HG02973 (cell line): ENCODE results near the gene NXNL2.

ENCODE experiments used
- ATAC-seq: cut with Tn5 transposase; IDR thresholded peaks from one replicate; pipeline ENCODE4 v1.9.1; 2021; ENCODE audit warnings: moderate library complexity; ENCODE audit not compliant: unreplicated experiment

Gene NXNL2

GRCh38 chr9:88534456-88535225, at the start of gene NXNL2:
Gene NXNL2 (plus strand): TSS chr9:88535178. CDS start chr9:88535435, 257 bp downstream.
- no peak for ATAC-seq

- ATAC-seq: no peak
Measured at GRCh38 chr9:88488166-88488565, 46.8 kb upstream of the NXNL2 start.

- no peak for ATAC-seq
Measured at GRCh38 chr9:88494983-88495721, 39.8 kb upstream of the NXNL2 start.

- no peak for ATAC-seq
Measured at GRCh38 chr9:88497224-88497623, 37.8 kb upstream of the NXNL2 start.

GRCh38 chr9:88498880-88499279, 36.1 kb upstream of the NXNL2 start:
- ATAC-seq: no peak

- no peak for ATAC-seq
Measured at GRCh38 chr9:88501086-88501485, 33.9 kb upstream of the NXNL2 start.

GRCh38 chr9:88502552-88503034, 32.4 kb upstream of the NXNL2 start:
- ATAC-seq: no peak

- no peak for ATAC-seq
Measured at GRCh38 chr9:88503081-88503844, 31.7 kb upstream of the NXNL2 start.

- no peak for ATAC-seq
Measured at GRCh38 chr9:88503845-88504764, 30.9 kb upstream of the NXNL2 start.

- no peak for ATAC-seq
Measured at GRCh38 chr9:88508326-88508725, 26.7 kb upstream of the NXNL2 start.

GRCh38 chr9:88511906-88512305, 23.1 kb upstream of the NXNL2 start:
- ATAC-seq: no peak

- ATAC-seq: no peak
Measured at GRCh38 chr9:88514247-88514646, 20.7 kb upstream of the NXNL2 start.

GRCh38 chr9:88521308-88521707, 13.7 kb upstream of the NXNL2 start:
- ATAC-seq: no peak

- no peak for ATAC-seq
Measured at GRCh38 chr9:88522360-88522759, 12.6 kb upstream of the NXNL2 start.

- ATAC-seq: no peak
Measured at GRCh38 chr9:88523056-88523455, 11.9 kb upstream of the NXNL2 start.

- ATAC-seq: no peak
Measured at GRCh38 chr9:88524911-88525310, 10.1 kb upstream of the NXNL2 start.

- ATAC-seq: no peak
Measured at GRCh38 chr9:88527618-88528017, 7.4 kb upstream of the NXNL2 start.

GRCh38 chr9:88528080-88528790, 6.7 kb upstream of the NXNL2 start:
- ATAC-seq: no peak

- no peak for ATAC-seq
Measured at GRCh38 chr9:88529496-88529895, 5.5 kb upstream of the NXNL2 start.

- no peak for ATAC-seq
Measured at GRCh38 chr9:88530051-88530450, 4.9 kb upstream of the NXNL2 start.
